ENCODE results near the gene KLHDC4. TPM values are rescaled to one million over a fixed set of nuclear protein-coding genes. Genes with fewer than 3 reads are reported as not detected.

KLHDC4 gene
- total and polyA plus RNA-seq, 9 of the 15 experiments (the other 6 are each of a cell fraction or from before 2014, with no cell fraction given), result 1.3 to 68.1 (median 32.8) TPM

GRCh38 chr16:87667946-87668345, 97.8 kb downstream of the KLHDC4 start:
- TF ChIP-seq DIDO1 (tag; IDR thresholded peaks at IDR 0.05; ENCODE audit: low read depth) (no peak), LARP7 (IDR thresholded peaks at IDR 0.05) (no peak), SMAD3 (CRISPR knock-in tag; conservative IDR thresholded peaks at IDR 0.05) (no peak), TOE1 (IDR thresholded peaks at IDR 0.05; ENCODE audit: borderline replicate concordance) (no peak), TOE1 (CRISPR knock-in tag; IDR thresholded peaks at IDR 0.05; ENCODE audit: borderline replicate concordance, low read depth) (no peak), ZBTB12 (CRISPR knock-in tag; IDR thresholded peaks at IDR 0.05) (no peak), MNT (conservative IDR thresholded peaks at IDR 0.05) (no peak), HNRNPLL (IDR thresholded peaks at IDR 0.05; ENCODE audit: low read depth, low read length, poor library complexity, severe bottlenecking) (no peak), NR4A1 (CRISPR knock-in tag; IDR thresholded peaks at IDR 0.05) (no peak), NR4A1 (tag; IDR thresholded peaks at IDR 0.05) (no peak), E2F3 (CRISPR knock-in tag; IDR thresholded peaks at IDR 0.05) (no peak)
- DNase-seq (ENCODE audit: extremely low read depth in 1 of 4, low spot score in 3 of 4), result no peak
- H3K4me1 ChIP-seq (replicated peaks in 1 of 2; ENCODE audit: control insufficient read depth in 2 of 2, insufficient read depth in 2 of 2, low read length in 2 of 2), result peaks cover 0 to 13% of the 10 kb centered on the region in 2 experiments; a peak in 2 of 5 replicates
- WGBS (ENCODE audit: insufficient coverage, low coverage, missing lambda C conversion rate), result 5% methylated on average over 19 of the region's 19 CpGs
- ChIA-PET CTCF (ENCODE audit: low intra/inter-chr PET ratio) (no interaction called here), POLR2A (interaction anchor here (1.0 kb wide), 1 partner anchor 46 kb away, joined by 3 read pairs; no protein-coding TSS in a partner anchor)
- peaks cover 23% of the 10 kb centered on the region; the same call in 1 of the 2 replicates for H4K20me1 ChIP-seq (replicated peaks; ENCODE audit: control insufficient read depth, insufficient read depth, low read length)
- H3K36me3 ChIP-seq (ENCODE audit: control insufficient read depth, insufficient read depth, low read length), result no peaks in the 10 kb centered on the region
- H3K79me2 ChIP-seq (ENCODE audit: control insufficient read depth, insufficient read depth, low read length), result no peaks in the 10 kb centered on the region
- BruUV-seq (replicated peaks), result no TSS peak
- no peak overlapping the region for H3K4me3 ChIP-seq
- no peak overlapping the region for H3K4me2 ChIP-seq (ENCODE audit: insufficient read depth, low read length)
- H3K9me3 ChIP-seq (replicated peaks; ENCODE audit: control insufficient read depth, insufficient read depth, low read depth, low read length), result no peaks in the 10 kb centered on the region
- no peak for ATAC-seq
- no peaks in the 10 kb centered on the region for H3K9me1 ChIP-seq (ENCODE audit: control insufficient read depth, insufficient read depth, low read length)
- in situ Hi-C loops (cut with MboI) (no loop called here), intact Hi-C loops (cut with micrococcal nuclease) (no loop called here)
- peaks cover 72 to 96% of the 10 kb centered on the region in 2 experiments for H3K27me3 ChIP-seq (ENCODE audit: control insufficient read depth in 2 of 2, insufficient read depth in 2 of 2, low read length in 2 of 2)
- FAIRE-seq, result no peak
- H3K9ac ChIP-seq (ENCODE audit: insufficient read depth in 1 of 2, low read depth in 2 of 2, low read length in 2 of 2), result no peak overlapping the region
- H3K27ac ChIP-seq (ENCODE audit: extremely low read depth, low read depth, low read length), result no peak overlapping the region
- H2AFZ ChIP-seq (ENCODE audit: low read depth, low read length), result no peak overlapping the region
